Hindlimb muscle (tissue), 1 donor: ENCODE data around the gene KCNA1. TPM values are rescaled to one million over a fixed set of nuclear protein-coding genes. Genes with fewer than 3 reads are reported as not detected.

Experiments used
- DNase-seq: peaks from one replicate; pipeline ENCODE4 v3.0.0-alpha.2; 2013
- polyA plus RNA-seq: library from polyadenylated mRNA; unstranded; fragments of 120-200 nt; gene quantifications from one replicate; pipeline ENCODE4 v1.2.1, GENCODE V29; 2013; ENCODE audit not compliant: insufficient read length

Gene KCNA1
- polyA plus RNA-seq, 1 donor = 0.10 TPM

GRCh38 chr12:4911316-4911994 is 1.8 kb downstream of the KCNA1 start:
- no peak for DNase-seq

GRCh38 chr12:4914720-4915119 is 5.0 kb downstream of the KCNA1 start:
- no peak for DNase-seq

- DNase-seq = no peak
Observed at GRCh38 chr12:4915752-4916151, 6.0 kb downstream of the KCNA1 start.

- DNase-seq = no peak
Observed at GRCh38 chr12:4918950-4919660, 9.4 kb downstream of the KCNA1 start.

- no peak for DNase-seq
Observed at GRCh38 chr12:4932576-4932975, 22.9 kb downstream of the KCNA1 start.

GRCh38 chr12:4933411-4933810 is 23.7 kb downstream of the KCNA1 start:
- DNase-seq = no peak

- no peak for DNase-seq
Observed at GRCh38 chr12:4934407-4935035, 24.8 kb downstream of the KCNA1 start.

- DNase-seq = no peak
Observed at GRCh38 chr12:4938900-4939299, 29.2 kb downstream of the KCNA1 start.

GRCh38 chr12:4939418-4940023 is 29.8 kb downstream of the KCNA1 start:
- DNase-seq = no peak

GRCh38 chr12:4943067-4943937 is 33.6 kb downstream of the KCNA1 start:
- DNase-seq = no peak

GRCh38 chr12:4943938-4944284 is 34.2 kb downstream of the KCNA1 start:
- no peak for DNase-seq

- DNase-seq = no peak
Observed at GRCh38 chr12:4947253-4947652, 37.5 kb downstream of the KCNA1 start.

GRCh38 chr12:4951083-4951482 is 41.4 kb downstream of the KCNA1 start:
- no peak for DNase-seq

GRCh38 chr12:4951601-4952000 is 41.9 kb downstream of the KCNA1 start:
- no peak for DNase-seq

GRCh38 chr12:4954621-4955354 is 45.1 kb downstream of the KCNA1 start:
- DNase-seq = no peak

GRCh38 chr12:4956054-4956453 is 46.3 kb downstream of the KCNA1 start:
- no peak for DNase-seq

- DNase-seq = no peak
Observed at GRCh38 chr12:4956968-4957367, 47.3 kb downstream of the KCNA1 start.

- DNase-seq = no peak
Observed at GRCh38 chr12:4957761-4958160, 48.1 kb downstream of the KCNA1 start.

- DNase-seq = no peak
Observed at GRCh38 chr12:4958697-4959375, 49.1 kb downstream of the KCNA1 start.

- DNase-seq = no peak
Observed at GRCh38 chr12:4959381-4959780, 49.7 kb downstream of the KCNA1 start.

- no peak for DNase-seq
Observed at GRCh38 chr12:4960030-4960429, 50.3 kb downstream of the KCNA1 start.
